Measurements from ENCODE around the gene MYO1B.

MYO1B gene

DNA sequence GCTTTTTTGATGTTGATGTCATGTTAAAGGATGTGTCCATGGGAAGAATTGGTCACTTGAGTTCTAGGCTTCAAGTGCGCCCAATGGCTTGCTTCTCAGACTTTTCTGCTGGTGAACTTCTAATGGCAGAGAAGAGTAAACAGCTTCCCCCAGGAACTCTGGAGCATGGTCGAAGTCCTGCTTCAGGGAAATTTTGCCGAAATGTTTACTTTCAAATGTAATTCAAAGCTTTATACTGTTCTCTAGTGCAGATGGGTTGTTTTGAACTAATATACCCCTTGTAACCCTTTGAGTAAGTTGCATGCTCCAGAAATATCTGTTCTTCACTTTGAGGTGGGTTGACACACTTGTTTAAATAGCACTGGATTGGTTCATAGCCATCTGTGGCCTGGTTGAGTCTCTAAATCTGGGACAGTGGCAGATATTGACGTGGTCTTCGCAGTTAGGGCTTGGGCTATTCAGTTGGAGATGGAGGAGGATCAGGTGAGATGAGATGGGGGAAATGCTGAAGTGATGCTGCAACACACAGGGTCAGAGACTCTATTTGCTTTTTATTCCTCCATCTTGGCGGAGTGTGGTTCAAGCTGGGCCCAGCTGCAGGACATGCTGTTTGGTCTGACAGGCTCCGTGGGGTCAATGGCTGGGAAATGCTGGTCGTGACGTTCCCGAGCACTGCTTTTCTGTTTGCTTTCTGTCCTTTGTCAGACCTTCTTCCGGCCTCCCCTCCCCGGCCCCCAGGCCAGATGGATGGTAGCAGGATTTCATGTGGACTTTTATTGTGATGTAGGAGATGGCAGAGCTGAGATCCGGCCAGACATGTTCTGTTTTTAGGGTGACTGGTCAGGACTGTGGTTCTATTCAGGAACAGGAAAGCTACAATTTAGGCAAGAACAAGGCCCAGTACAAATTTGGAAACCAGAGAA, 35.9 kb downstream of the MYO1B start:
- intact Hi-C loops (cut with micrococcal nuclease), result no loop called here

DNA sequence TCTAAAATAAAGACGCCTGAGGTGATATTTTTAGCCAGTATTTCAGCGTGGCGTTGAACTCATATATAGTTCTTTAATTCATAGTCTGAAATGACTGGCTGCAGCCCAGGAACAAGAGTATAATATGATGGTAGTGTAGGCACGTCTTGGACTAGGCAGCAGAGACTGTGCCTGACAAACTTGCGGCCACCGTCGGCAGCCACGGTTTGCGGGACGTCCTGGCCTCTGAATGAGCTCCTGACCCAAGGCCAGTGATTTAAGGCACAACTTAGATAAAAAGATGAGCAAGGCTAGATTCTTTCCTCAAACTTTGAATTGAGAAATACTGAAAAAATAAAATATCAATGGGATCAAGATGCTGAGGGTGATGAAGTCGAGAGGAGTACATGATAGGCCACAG, 40.0 kb downstream of the MYO1B start:
- H3K4me3 Mint-ChIP-seq, result no peak overlapping the region
- intact Hi-C loops (cut with micrococcal nuclease), result no loop called here
- H3K27me3 Mint-ChIP-seq, result no peaks in the 10 kb centered on the region
- no peaks in the 10 kb centered on the region for H3K9me3 Mint-ChIP-seq
- no peaks in the 10 kb centered on the region for H3K4me1 Mint-ChIP-seq (ENCODE audit: low read depth)
- H3K27ac Mint-ChIP-seq, result no peak overlapping the region
- H3K36me3 Mint-ChIP-seq (ENCODE audit: low read depth), result no peaks in the 10 kb centered on the region

More for the DNA sequence above, 35.9 kb downstream of the MYO1B start:
- H3K27ac Mint-ChIP-seq, result no peak overlapping the region
- H3K27me3 Mint-ChIP-seq, result peaks cover 1% of the 10 kb centered on the region
- H3K9me3 Mint-ChIP-seq, result no peaks in the 10 kb centered on the region
- no peaks in the 10 kb centered on the region for H3K4me1 Mint-ChIP-seq (ENCODE audit: low read depth)
- H3K4me3 Mint-ChIP-seq, result no peak overlapping the region
- no peaks in the 10 kb centered on the region for H3K36me3 Mint-ChIP-seq (ENCODE audit: low read depth)

DNA sequence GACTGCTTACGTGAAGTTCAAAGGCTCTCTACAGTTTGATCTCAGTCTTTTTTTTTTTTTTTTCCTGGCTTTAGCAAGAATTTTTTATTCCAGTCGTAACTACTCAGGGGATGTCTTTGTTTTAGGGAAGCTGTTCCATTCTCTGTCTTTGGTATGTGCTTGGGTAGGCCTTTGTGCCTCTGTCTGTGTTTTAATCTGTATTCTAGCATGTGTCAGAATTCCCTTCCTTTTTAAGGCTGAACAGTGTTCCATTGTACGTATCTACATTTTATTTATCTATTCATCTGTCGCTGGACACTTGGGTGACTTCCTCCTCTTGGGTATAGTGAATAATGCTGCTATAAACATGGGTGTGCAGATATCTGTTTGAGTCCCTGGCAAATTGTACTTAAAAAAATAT, 42.6 kb downstream of the MYO1B start:
- H3K4me3 Mint-ChIP-seq, result no peak overlapping the region
- no peak overlapping the region for H3K27ac Mint-ChIP-seq
- no peaks in the 10 kb centered on the region for H3K36me3 Mint-ChIP-seq (ENCODE audit: low read depth)
- no peaks in the 10 kb centered on the region for H3K27me3 Mint-ChIP-seq
- H3K9me3 Mint-ChIP-seq, result no peaks in the 10 kb centered on the region
- intact Hi-C loops (cut with micrococcal nuclease), result no loop called here
- H3K4me1 Mint-ChIP-seq (ENCODE audit: low read depth), result no peaks in the 10 kb centered on the region

DNA sequence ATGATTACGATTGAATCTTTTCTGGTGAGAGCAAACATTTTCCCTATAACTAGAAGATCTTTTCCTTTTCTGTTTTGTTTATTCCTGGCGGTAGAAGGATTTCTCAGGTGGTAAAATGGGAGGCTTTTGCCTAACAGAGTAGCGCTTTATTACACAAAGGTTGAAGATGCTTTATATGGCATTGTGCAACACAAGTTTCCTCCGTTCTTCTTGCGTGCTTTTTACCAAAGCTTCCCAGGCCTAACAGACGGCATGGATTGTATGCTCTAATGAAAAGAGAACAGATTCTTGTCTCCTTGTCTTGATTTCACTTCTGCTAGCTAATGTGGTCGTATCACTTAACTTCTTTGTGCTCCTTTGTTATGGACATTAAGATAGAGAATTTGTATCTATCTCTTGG, 43.8 kb downstream of the MYO1B start:
- intact Hi-C loops (cut with micrococcal nuclease), result no loop called here
- H3K4me3 Mint-ChIP-seq, result no peak overlapping the region
- H3K4me1 Mint-ChIP-seq (ENCODE audit: low read depth), result no peaks in the 10 kb centered on the region
- no peaks in the 10 kb centered on the region for H3K36me3 Mint-ChIP-seq (ENCODE audit: low read depth)
- no peaks in the 10 kb centered on the region for H3K27me3 Mint-ChIP-seq
- no peaks in the 10 kb centered on the region for H3K9me3 Mint-ChIP-seq
- no peak overlapping the region for H3K27ac Mint-ChIP-seq

DNA sequence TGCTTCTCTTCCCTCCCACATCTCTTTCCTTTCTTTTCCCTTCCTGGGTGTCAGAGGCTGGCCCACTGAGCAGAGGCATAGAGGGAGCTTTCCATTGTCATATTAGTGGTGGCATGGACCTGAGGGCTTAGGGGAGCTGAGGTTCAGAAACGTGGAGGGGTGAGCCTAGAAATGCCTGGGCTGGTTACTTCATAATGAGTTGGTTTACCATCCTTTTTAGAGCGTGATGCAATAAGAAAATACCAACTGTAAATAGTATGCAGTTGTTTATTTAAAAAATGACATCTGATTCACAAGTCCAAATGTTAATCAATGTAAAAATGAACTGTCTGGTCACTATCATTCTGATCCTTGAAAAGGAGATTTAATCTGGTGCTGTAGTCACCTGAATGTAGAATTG, 46.3 kb downstream of the MYO1B start:
- no peaks in the 10 kb centered on the region for H3K9me3 Mint-ChIP-seq
- H3K27me3 Mint-ChIP-seq, result no peaks in the 10 kb centered on the region
- no peaks in the 10 kb centered on the region for H3K36me3 Mint-ChIP-seq (ENCODE audit: low read depth)
- H3K27ac Mint-ChIP-seq, result no peak overlapping the region
- intact Hi-C loops (cut with micrococcal nuclease), result no loop called here
- no peaks in the 10 kb centered on the region for H3K4me1 Mint-ChIP-seq (ENCODE audit: low read depth)
- no peak overlapping the region for H3K4me3 Mint-ChIP-seq

DNA sequence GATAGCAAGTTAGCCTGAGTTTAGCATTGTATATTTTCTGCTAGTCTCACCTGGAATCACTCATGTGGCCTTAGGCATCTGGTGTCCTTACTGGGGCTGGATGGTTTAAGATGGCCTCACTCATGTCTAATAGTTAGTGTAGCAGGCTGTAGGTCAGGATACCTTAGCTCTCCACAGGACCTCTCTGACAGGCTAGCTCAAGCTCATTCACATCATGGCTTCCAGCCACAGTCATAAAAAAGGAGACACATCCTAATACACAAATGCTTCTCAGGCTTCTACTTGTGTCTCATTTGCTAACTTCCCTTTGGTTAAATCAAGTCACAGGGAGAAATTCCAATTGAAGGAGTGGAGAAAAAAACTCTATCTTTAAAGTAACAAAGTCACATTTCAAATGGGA, 47.7 kb downstream of the MYO1B start:
- H3K4me3 Mint-ChIP-seq, result no peak overlapping the region
- intact Hi-C loops (cut with micrococcal nuclease), result no loop called here
- no peak overlapping the region for H3K27ac Mint-ChIP-seq
- H3K36me3 Mint-ChIP-seq (ENCODE audit: low read depth), result no peaks in the 10 kb centered on the region
- H3K27me3 Mint-ChIP-seq, result no peaks in the 10 kb centered on the region
- no peaks in the 10 kb centered on the region for H3K9me3 Mint-ChIP-seq
- no peaks in the 10 kb centered on the region for H3K4me1 Mint-ChIP-seq (ENCODE audit: low read depth)

DNA sequence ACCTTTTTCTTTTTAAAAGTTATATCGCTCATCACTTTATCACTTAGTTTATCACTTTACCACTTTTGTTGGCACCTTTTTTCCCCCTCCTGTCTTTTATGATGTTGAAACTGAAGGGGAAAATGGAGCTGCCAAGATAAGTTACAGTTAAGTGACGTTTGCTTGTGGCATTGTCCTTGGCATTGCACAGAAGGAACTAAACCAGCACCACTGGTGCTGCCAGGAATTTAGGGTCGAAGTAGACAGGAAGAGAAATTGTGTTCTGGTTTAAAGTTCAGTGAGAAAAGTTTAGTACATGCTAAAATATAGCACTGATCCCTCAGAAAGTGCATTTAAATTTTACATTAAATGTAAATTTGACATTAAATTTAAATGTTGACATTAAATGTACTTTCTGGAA, 49.9 kb downstream of the MYO1B start:
- no peaks in the 10 kb centered on the region for H3K36me3 Mint-ChIP-seq (ENCODE audit: low read depth)
- H3K27ac Mint-ChIP-seq, result no peak overlapping the region
- H3K4me3 Mint-ChIP-seq, result no peak overlapping the region
- H3K9me3 Mint-ChIP-seq, result no peaks in the 10 kb centered on the region
- H3K27me3 Mint-ChIP-seq, result no peaks in the 10 kb centered on the region
- H3K4me1 Mint-ChIP-seq (ENCODE audit: low read depth), result no peaks in the 10 kb centered on the region
- intact Hi-C loops (cut with micrococcal nuclease), result no loop called here

DNA sequence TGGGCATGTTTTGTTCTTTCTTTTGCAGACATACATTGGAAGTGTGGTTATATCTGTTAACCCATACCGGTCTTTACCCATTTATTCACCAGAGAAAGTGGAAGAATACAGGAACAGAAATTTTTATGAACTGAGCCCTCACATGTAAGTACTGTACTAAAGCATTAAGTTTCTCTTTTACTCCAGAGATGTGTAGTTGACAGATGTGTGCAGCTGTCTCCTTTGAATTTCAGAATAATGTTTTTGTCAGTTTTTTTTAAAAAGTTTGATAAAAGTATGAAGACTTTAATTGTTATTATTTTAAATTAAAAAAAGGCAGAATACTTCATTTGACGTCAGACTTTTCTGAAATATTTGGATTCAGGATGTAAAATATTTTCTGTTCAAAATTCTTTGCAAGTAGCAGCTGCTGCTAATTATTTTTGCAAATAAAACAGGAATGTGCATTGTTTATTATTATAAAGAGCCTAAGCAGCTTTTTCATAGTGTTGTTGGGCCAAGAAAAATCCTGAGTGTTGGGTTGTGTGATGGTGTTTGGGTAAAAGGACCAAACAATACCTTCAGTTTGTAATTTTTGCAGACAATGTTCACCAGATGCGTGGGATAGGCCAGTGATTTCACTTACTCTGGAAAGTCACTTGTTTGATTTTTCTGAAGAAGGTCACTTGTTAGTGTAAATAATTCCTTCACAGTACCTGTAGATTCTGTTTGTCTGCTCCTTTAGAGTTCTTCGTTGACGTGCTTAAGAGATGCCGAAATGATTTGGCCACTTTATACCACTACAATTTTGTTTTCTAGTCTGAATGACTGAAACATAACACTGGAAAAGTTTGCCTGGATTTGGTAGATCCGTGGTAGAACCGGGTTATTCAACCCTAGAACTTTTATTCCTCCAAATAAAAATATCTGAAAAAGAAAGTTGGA, 51.1 kb downstream of the MYO1B start:
- Mint-ChIP-seq H3K4me1 (ENCODE audit: low read depth) (no peaks in the 10 kb centered on the region), H3K27ac (no peak overlapping the region), H3K36me3 (ENCODE audit: low read depth) (no peaks in the 10 kb centered on the region), H3K9me3 (no peaks in the 10 kb centered on the region), H3K4me3 (no peak overlapping the region), H3K27me3 (no peaks in the 10 kb centered on the region)
- intact Hi-C loops (cut with micrococcal nuclease), result no loop called here

DNA sequence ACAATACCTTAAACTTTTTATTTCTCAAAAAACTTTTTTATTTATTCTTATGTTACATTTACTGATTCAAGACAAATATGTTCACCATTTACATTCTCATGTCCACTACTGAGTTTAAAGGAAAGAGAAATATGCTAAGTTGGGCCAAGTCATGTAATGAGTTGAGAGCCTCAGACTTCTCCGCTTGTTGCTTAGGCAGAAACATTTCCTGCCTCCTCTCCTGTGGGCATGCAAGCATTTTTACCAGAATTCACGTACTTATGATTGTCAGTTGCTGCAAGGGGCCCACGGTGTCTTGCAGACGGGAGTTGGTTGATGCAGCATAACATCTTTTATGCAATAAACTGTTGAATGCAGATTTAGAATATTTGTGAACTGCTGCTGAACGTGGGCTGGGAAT, 51.8 kb downstream of the MYO1B start:
- intact Hi-C loops (cut with micrococcal nuclease), result no loop called here
- Mint-ChIP-seq H3K27ac (no peak overlapping the region), H3K9me3 (no peaks in the 10 kb centered on the region)

DNA sequence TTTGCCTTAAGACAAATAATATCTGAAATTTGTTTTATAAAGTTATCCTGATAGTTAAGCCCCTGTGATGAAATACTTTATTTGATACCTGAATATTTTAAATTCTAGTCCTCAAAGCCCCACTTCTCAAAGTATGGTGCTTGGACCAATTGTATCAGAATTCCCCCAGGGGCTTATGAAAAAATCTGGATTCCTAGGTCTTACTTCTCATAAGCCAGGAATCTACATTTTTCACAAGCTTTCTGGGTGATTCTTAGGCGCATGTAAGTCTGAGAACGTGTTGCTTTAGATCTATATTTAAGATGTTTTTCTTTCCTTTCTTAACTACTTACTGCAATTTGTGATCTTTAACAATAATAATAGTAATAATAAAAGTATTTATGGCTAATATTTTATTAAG, 53.1 kb downstream of the MYO1B start:
- Mint-ChIP-seq H3K36me3 (ENCODE audit: low read depth) (no peaks in the 10 kb centered on the region), H3K9me3 (no peaks in the 10 kb centered on the region), H3K27me3 (no peaks in the 10 kb centered on the region), H3K4me1 (ENCODE audit: low read depth) (no peaks in the 10 kb centered on the region), H3K27ac (no peak overlapping the region), H3K4me3 (no peak overlapping the region)
- intact Hi-C loops (cut with micrococcal nuclease), result no loop called here

More for the DNA sequence above, 51.8 kb downstream of the MYO1B start:
- Mint-ChIP-seq H3K4me3 (no peak overlapping the region), H3K36me3 (ENCODE audit: low read depth) (no peaks in the 10 kb centered on the region), H3K27me3 (no peaks in the 10 kb centered on the region), H3K4me1 (ENCODE audit: low read depth) (no peaks in the 10 kb centered on the region)

DNA sequence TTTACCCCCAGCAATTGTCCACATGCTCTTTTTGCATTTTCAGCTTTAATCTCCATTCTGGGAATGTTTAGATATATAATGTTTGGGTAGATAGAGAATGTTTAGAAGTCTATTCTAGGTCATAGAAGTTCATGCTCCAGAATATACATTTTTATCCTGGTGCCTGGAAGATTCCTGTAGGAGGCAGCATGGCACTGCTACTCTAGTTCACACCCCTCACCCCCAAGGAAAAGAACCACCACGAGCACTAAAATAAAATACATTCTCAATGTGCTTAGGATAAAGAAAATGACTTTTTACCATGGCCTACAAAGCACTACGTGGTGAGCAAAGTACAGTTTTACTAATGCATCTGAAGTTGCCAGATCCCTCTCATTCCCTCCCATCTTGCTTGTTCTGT, 53.8 kb downstream of the MYO1B start:
- H3K4me1 Mint-ChIP-seq (ENCODE audit: low read depth), result no peaks in the 10 kb centered on the region
- H3K9me3 Mint-ChIP-seq, result no peaks in the 10 kb centered on the region
- no peaks in the 10 kb centered on the region for H3K27me3 Mint-ChIP-seq
- H3K4me3 Mint-ChIP-seq, result no peak overlapping the region
- no peaks in the 10 kb centered on the region for H3K36me3 Mint-ChIP-seq (ENCODE audit: low read depth)
- intact Hi-C loops (cut with micrococcal nuclease), result no loop called here
- no peak overlapping the region for H3K27ac Mint-ChIP-seq

DNA sequence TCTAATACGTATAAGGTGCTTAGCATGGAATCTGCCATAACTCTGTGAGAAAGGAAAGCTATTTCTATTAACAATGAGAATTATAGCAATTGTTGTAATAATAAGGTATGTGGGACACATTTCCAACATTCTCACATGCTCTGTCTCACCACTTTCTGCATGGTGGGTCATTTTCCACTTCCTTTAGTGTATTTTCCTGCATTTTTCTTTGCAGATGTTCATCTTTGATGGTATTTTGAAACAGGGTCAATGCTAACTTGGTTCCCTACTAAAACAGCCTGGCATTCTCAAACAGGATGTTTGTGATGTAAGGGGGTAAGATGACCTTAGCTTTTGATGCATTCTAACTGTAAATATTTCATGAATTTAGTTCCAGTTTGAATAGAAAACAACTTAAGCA, 54.7 kb downstream of the MYO1B start:
- intact Hi-C loops (cut with micrococcal nuclease), result no loop called here
- Mint-ChIP-seq H3K4me1 (ENCODE audit: low read depth) (no peaks in the 10 kb centered on the region), H3K36me3 (ENCODE audit: low read depth) (no peaks in the 10 kb centered on the region), H3K9me3 (no peaks in the 10 kb centered on the region), H3K27ac (no peak overlapping the region), H3K4me3 (no peak overlapping the region), H3K27me3 (no peaks in the 10 kb centered on the region)

DNA sequence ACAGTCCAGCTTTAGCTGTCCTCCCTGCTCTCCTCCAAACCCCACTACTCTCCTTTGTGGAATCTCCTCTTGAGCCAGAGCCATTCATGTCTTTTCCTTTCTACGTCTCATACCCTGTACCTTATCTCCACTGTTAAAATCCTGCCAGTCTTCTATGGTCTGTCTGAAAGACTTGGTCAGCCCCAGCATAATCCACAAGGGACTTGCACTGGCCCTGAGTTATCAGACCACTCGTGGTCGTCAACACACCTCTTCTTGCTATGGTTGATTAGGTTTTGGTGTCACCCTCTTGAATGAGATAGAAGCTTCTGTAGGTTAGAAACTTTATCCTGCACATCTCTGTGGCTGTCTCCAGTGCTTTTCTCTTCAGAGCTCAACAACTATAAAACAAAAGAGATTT, 56.8 kb downstream of the MYO1B start:
- H3K27me3 Mint-ChIP-seq, result no peaks in the 10 kb centered on the region
- H3K36me3 Mint-ChIP-seq (ENCODE audit: low read depth), result no peaks in the 10 kb centered on the region
- H3K9me3 Mint-ChIP-seq, result no peaks in the 10 kb centered on the region
- intact Hi-C loops (cut with micrococcal nuclease), result no loop called here
- H3K27ac Mint-ChIP-seq, result no peak overlapping the region
- no peak overlapping the region for H3K4me3 Mint-ChIP-seq
- no peaks in the 10 kb centered on the region for H3K4me1 Mint-ChIP-seq (ENCODE audit: low read depth)

DNA sequence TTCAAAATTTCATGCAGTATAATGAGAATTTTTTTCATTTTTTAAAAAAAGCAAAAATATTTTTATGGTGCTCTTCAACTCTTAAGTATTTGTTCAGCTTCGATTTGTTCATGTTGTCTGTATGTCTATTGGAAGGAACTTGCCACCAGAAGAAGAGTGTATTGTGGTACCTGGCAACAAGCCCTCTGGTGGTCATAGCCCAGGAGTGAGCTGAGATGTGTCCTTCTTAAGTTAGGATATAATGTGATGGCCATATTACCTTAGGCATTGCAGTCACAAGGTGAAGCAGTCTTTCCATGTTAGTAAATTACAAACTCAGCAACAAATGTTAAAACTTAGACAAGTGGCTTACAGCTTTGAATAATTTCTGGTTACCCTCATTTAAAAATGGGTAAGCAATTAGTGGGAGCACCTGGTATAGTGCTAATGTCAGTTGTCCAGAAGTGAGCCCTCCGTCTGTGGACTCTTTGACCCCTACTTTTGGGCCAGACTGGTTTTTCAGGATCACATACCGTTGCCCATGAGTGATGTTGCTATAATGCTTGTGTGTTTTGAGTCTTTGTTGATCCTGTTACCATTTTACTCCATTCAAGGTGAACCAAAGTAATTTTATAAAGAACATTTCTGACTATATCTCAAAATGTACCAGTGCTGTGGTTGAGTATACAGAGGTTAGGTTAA, 57.4 kb downstream of the MYO1B start:
- H3K27ac Mint-ChIP-seq, result no peak overlapping the region
- no peaks in the 10 kb centered on the region for H3K9me3 Mint-ChIP-seq

More for the DNA sequence above, 57.4 kb downstream of the MYO1B start:
- Mint-ChIP-seq H3K27me3 (no peaks in the 10 kb centered on the region), H3K36me3 (ENCODE audit: low read depth) (no peaks in the 10 kb centered on the region), H3K4me3 (no peak overlapping the region), H3K4me1 (ENCODE audit: low read depth) (no peaks in the 10 kb centered on the region)
- intact Hi-C loops (cut with micrococcal nuclease), result no loop called here
